Spleen (tissue), 7 donors: ENCODE data around the gene DOK7.

Experiments
- POLR2A ChIP-seq, 3 donors: fragments of 450-650 bp; IDR thresholded peaks; one replicate each; pipeline ENCODE4 v1.5.1; 2017; ENCODE audit warnings: antibody characterized with exemption in 3 of 3, mild to moderate bottlenecking in 1 of 3
- POLR2AphosphoS5 ChIP-seq, 3 donors: sonication (generic); formaldehyde crosslinking; IDR thresholded peaks; one replicate each; pipeline ENCODE4 v1.5.1; 2017; ENCODE audit warnings: antibody characterized with exemption in 3 of 3
- TF ChIP-seq, protein P1 (sequence below), 11 experiments: fragments of 200-600 bp in 7 of 11; fragments of 450-650 bp in 4 of 11; sonication (generic) in 4 of 11; IDR thresholded peaks in 8 of 11; conservative IDR thresholded peaks in 3 of 11; 1 replicate in 7 of 11; 2 replicates in 4 of 11; pipeline versions ENCODE4 v1.4.0 to v1.8.0; 2016 to 2021; ENCODE audit warnings: antibody characterized with exemption in 11 of 11, inconsistent platforms in 4 of 11, mild to moderate bottlenecking in 1 of 11
- donor health status: DM: no; HTN: no; CAD: no; lungs with moderate emphysema.
- donor health status: DM: no; HTN: no; CAD: no.
- donor health status: DM: no; HTN: no; CAD: no.

DNA sequence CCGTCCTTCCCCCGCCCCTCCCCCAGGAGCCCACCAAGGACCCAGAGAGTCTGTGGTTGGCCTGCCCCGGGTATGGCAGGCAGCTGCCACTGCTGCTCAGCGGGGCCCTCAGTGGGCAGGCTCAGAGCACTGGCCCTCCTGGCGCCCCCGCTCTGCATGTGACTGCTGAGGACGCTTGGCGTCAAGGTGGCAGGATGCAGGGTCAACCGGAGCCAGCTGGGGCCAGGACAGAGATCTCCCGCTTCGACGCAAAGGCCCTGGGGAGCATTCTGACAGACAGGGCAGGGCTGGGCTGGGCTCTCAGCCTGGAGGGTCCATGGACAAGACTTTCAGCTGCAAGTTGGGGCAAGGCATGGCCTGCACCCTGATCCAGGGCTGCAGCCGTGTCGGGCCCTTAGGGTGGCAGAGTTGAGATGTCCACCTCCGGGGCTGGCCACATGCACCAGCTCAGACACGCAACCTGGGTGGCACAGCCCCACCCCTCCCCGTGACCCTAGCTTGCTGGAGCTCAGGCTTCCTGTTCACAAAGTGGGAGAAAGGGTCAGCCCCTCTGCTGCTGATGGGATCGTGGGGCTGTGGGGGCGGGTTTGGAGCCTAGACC, 38.8 kb downstream of the DOK7 start:
- TF ChIP-seq, protein P1, sequence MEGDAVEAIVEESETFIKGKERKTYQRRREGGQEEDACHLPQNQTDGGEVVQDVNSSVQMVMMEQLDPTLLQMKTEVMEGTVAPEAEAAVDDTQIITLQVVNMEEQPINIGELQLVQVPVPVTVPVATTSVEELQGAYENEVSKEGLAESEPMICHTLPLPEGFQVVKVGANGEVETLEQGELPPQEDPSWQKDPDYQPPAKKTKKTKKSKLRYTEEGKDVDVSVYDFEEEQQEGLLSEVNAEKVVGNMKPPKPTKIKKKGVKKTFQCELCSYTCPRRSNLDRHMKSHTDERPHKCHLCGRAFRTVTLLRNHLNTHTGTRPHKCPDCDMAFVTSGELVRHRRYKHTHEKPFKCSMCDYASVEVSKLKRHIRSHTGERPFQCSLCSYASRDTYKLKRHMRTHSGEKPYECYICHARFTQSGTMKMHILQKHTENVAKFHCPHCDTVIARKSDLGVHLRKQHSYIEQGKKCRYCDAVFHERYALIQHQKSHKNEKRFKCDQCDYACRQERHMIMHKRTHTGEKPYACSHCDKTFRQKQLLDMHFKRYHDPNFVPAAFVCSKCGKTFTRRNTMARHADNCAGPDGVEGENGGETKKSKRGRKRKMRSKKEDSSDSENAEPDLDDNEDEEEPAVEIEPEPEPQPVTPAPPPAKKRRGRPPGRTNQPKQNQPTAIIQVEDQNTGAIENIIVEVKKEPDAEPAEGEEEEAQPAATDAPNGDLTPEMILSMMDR (IDR thresholded peaks at IDR 0.05 in 8 of 11, conservative IDR thresholded peaks at IDR 0.05 in 3 of 11), result no peak
- TF ChIP-seq POLR2A (IDR thresholded peaks at IDR 0.05) (no peak), POLR2AphosphoS5 (IDR thresholded peaks at IDR 0.05) (peak in 1 of 3 donors; percentile 28)
